Upper lobe of right lung (tissue), 1 donor: ENCODE data around the gene PLXNA4. TPM values are rescaled to one million over a fixed set of nuclear protein-coding genes. Genes with fewer than 3 reads are reported as not detected.

Experiments
- ATAC-seq: fragments of 200-7000 bp; cut with Tn5 transposase; one replicate; pipeline ENCODE4 v1.9.1; 2020; ENCODE audit warnings: mild to moderate bottlenecking, moderate library complexity
- DNase-seq: peaks from one replicate; pipeline ENCODE4 v3.0.0-alpha.2; 2020
- H3K27ac ChIP-seq: fragments of 200-600 bp; one replicate; pipeline ENCODE4 v1.8.0; 2022
- H3K27me3 ChIP-seq: fragments of 200-600 bp; one replicate; pipeline ENCODE4 v1.8.0; 2022; ENCODE audit warnings: mild to moderate bottlenecking
- H3K36me3 ChIP-seq: fragments of 200-600 bp; one replicate; pipeline ENCODE4 v1.8.0; 2022
- H3K4me1 ChIP-seq: fragments of 200-600 bp; one replicate; pipeline ENCODE4 v1.8.0; 2022
- H3K4me3 ChIP-seq: fragments of 200-600 bp; one replicate; pipeline ENCODE4 v1.8.0; 2022; ENCODE audit warnings: mild to moderate bottlenecking
- H3K9me3 ChIP-seq: fragments of 200-600 bp; one replicate; pipeline ENCODE4 v1.8.0; 2022
- intact Hi-C: fragments of 100-400 bp; cut with DNase I; formaldehyde crosslinking; loops from one replicate; pipeline ENCODE4 v1.11.0; 2022
- total RNA-seq: library from RNA; stranded (reverse); fragmentation: NEBNext Ultra II Directional; extraction: Animal tissue kit (Norgen Biotek cat#: 25700); gene quantifications from one replicate; pipeline ENCODE4 v1.2.1, GENCODE V29; 2021
- TF ChIP-seq, protein P1 (sequence below): fragments of 200-600 bp; IDR thresholded peaks from one replicate; pipeline ENCODE4 v1.8.0; 2022; ENCODE audit warnings: antibody characterized with exemption
- donor health status: DM: no; HTN: yes; CAD: no; lungs with severe emphysema.

The PLXNA4 gene
- total RNA-seq, 1 donor from 2014 or later = 7.2 TPM

- no peak for ATAC-seq
- no peaks in the 10 kb centered on the region for H3K36me3 ChIP-seq
- H3K27me3 ChIP-seq = no peaks in the 10 kb centered on the region
- intact Hi-C loops = no loop called here
- no peak for DNase-seq
- H3K4me1 ChIP-seq = no peaks in the 10 kb centered on the region
- TF ChIP-seq, protein P1, sequence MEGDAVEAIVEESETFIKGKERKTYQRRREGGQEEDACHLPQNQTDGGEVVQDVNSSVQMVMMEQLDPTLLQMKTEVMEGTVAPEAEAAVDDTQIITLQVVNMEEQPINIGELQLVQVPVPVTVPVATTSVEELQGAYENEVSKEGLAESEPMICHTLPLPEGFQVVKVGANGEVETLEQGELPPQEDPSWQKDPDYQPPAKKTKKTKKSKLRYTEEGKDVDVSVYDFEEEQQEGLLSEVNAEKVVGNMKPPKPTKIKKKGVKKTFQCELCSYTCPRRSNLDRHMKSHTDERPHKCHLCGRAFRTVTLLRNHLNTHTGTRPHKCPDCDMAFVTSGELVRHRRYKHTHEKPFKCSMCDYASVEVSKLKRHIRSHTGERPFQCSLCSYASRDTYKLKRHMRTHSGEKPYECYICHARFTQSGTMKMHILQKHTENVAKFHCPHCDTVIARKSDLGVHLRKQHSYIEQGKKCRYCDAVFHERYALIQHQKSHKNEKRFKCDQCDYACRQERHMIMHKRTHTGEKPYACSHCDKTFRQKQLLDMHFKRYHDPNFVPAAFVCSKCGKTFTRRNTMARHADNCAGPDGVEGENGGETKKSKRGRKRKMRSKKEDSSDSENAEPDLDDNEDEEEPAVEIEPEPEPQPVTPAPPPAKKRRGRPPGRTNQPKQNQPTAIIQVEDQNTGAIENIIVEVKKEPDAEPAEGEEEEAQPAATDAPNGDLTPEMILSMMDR = no peak
- H3K4me3 ChIP-seq = no peak overlapping the region
- H3K27ac ChIP-seq = no peak overlapping the region
- no peaks in the 10 kb centered on the region for H3K9me3 ChIP-seq
These were observed 364.3 kb downstream of the PLXNA4 start for GRCh38 chr7:132211971-132212370.

- ATAC-seq = no peak
These were observed 365.4 kb downstream of the PLXNA4 start for GRCh38 chr7:132210821-132211220.

GRCh38 chr7:132207782-132208181 is 368.5 kb downstream of the PLXNA4 start:
- Histone ChIP-seq H3K36me3 (no peaks in the 10 kb centered on the region), H3K9me3 (no peaks in the 10 kb centered on the region), H3K27me3 (no peaks in the 10 kb centered on the region), H3K27ac (no peak overlapping the region), H3K4me1 (no peaks in the 10 kb centered on the region), H3K4me3 (no peak overlapping the region)
- TF ChIP-seq, protein P1 = no peak
- intact Hi-C loops = no loop called here
- DNase-seq (no peak), ATAC-seq (no peak)

More at GRCh38 chr7:132210821-132211220, 365.4 kb downstream of the PLXNA4 start:
- H3K36me3 ChIP-seq = no peaks in the 10 kb centered on the region
- TF ChIP-seq, protein P1 = no peak
- no peak overlapping the region for H3K4me3 ChIP-seq
- H3K27me3 ChIP-seq = no peaks in the 10 kb centered on the region
- DNase-seq = no peak
- intact Hi-C loops = no loop called here
- H3K4me1 ChIP-seq = no peaks in the 10 kb centered on the region
- no peak overlapping the region for H3K27ac ChIP-seq
- H3K9me3 ChIP-seq = no peaks in the 10 kb centered on the region

- DNase-seq (no peak), ATAC-seq (no peak)
- H3K4me3 ChIP-seq = no peak overlapping the region
- H3K36me3 ChIP-seq = no peaks in the 10 kb centered on the region
- TF ChIP-seq, protein P1 = no peak
- H3K27ac ChIP-seq = no peak overlapping the region
- no peaks in the 10 kb centered on the region for H3K4me1 ChIP-seq
- intact Hi-C loops = no loop called here
- H3K27me3 ChIP-seq = no peaks in the 10 kb centered on the region
- H3K9me3 ChIP-seq = no peaks in the 10 kb centered on the region
These were observed 369.1 kb downstream of the PLXNA4 start for GRCh38 chr7:132207211-132207610.

- Histone ChIP-seq H3K36me3 (no peaks in the 10 kb centered on the region), H3K27me3 (no peaks in the 10 kb centered on the region), H3K4me3 (no peak overlapping the region), H3K9me3 (no peaks in the 10 kb centered on the region), H3K4me1 (no peaks in the 10 kb centered on the region), H3K27ac (no peak overlapping the region)
- intact Hi-C loops = no loop called here
- TF ChIP-seq, protein P1 = no peak
- ATAC-seq = no peak
- DNase-seq = no peak
These were observed 369.7 kb downstream of the PLXNA4 start for GRCh38 chr7:132206594-132206993.

DNA sequence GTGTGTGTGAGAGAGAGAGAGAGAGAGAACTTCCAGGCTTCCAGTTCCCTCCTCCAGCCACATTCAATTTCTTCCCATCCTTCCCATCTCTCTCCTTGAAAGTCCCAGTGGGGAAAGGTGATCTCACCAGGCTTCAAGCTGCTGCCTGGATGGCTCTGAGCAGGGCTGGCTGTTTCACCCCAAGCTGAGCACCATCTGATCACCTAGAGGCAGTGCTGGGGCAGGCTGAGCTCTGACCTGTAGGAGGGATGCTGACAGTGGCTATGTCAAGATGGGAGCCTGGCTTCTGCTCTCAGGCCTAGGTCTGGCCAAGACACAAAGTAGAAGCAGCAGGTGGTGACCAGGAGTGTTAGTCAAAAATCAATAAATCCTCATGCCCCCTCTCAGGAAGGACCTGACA is 370.8 kb downstream of the PLXNA4 start:
- H3K4me1 ChIP-seq = no peaks in the 10 kb centered on the region
- DNase-seq (no peak), ATAC-seq (no peak)
- intact Hi-C loops = no loop called here
- TF ChIP-seq, protein P1 = no peak
- H3K4me3 ChIP-seq = no peak overlapping the region
- H3K27ac ChIP-seq = no peak overlapping the region
- H3K27me3 ChIP-seq = no peaks in the 10 kb centered on the region
- no peaks in the 10 kb centered on the region for H3K36me3 ChIP-seq
- no peaks in the 10 kb centered on the region for H3K9me3 ChIP-seq
